ENCODE results near the gene MBLAC1.
"Not testable (repeated sequence)": the region's sequence is repeated elsewhere in the genome, so short reads cannot be mapped to it uniquely, and the experiment has no call there.

MBLAC1 gene

DNA sequence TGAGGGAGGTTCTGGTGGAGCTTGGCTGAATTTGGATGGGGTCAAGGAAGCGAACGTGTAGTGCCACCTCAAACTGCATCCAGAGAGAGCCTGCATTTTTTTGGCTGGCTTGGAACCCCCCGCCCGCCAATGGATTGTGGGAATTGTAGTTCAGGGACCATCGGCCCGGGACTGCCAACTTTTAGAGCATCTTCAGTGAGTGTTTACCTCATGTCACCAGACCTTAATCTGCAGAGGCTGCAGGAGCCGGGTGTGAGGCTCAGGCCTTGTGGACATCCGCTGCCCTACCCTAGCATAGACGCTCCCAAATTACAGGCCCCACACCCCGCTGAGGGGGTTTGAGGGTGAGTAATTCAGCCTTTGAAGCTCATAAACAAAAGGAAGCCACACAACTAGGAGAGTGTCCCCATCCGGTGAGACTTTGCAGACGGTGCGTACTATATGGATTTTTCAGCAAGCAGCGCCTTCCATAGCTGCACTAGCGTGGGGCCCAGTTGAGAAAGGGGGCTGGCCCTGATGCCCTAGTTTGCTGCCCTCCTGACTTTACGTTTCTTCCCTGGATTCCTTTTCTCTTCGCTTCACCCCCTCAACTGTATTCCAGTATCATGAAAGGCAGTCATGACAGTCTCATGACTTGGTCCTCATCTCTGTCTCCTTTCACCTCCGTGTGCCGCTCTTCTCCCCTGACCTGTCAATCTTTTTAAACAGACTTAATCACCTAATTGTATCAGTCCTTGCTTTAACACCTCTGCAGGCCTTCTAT is 6.6 kb upstream of the MBLAC1 start:
- peak overlapping the region; percentile 67 for H3K27ac ChIP-seq
- no peak for DNase-seq (ENCODE audit: low read depth, low spot score)

DNA sequence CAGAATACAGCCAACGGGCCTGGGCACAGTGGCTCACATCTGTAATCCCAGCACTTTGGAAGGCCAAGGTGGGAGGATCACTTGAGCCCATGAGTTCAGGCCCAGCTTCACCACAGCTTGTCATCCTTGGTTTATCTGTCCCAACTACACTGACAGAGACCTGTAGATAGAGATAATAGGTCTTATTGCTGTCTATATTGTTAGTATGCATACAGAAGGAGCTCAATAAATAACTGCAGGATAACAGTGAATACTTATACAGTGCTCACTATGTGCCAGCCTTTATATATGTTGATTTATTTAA is 6.1 kb upstream of the MBLAC1 start:
- no peak overlapping the region for H3K27ac ChIP-seq
- no peak for DNase-seq (ENCODE audit: low read depth, low spot score)

DNA sequence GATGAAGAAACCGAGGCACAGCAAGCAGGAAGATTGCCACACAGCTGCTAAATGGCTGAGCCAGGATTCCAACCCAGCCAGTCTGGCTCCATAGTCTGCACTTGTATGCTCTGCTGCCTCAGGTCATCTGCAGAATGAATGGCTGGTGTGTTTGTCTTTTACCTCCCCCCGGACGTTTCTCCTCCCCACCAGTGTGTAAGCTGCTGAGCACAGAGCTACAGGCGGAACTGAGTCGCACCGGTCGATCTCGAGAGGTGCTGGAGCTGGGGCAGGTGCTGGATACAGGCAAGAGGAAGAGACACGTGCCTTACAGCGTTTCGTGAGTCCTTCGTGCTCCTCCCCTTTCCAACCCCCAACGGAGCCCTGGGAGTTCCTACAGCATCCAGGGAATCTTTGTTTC is 4.7 kb upstream of the MBLAC1 start:
- DNase-seq (ENCODE audit: low read depth, low spot score), result no peak
- no peak overlapping the region for H3K27ac ChIP-seq

DNA sequence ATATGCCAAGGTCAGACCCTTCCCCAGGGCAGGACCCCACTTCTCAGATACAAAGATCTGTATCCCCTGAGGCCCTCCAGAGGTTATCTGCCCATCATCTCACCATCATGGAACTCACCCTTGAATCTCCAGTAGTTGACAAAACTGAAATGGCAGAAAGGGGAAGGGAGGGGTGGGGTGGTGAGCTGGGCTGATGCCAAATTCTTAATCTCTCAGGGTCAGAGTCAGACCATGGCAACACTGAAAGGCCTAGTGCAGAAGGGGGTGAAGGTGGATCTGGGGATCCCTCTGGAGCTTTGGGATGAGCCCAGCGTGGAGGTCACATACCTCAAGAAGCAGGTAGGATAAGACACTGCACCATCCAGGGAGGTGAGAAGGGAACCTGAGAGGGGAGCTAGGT is 4.2 kb upstream of the MBLAC1 start:
- no peak overlapping the region for H3K27ac ChIP-seq
- DNase-seq (ENCODE audit: low read depth, low spot score), result no peak

DNA sequence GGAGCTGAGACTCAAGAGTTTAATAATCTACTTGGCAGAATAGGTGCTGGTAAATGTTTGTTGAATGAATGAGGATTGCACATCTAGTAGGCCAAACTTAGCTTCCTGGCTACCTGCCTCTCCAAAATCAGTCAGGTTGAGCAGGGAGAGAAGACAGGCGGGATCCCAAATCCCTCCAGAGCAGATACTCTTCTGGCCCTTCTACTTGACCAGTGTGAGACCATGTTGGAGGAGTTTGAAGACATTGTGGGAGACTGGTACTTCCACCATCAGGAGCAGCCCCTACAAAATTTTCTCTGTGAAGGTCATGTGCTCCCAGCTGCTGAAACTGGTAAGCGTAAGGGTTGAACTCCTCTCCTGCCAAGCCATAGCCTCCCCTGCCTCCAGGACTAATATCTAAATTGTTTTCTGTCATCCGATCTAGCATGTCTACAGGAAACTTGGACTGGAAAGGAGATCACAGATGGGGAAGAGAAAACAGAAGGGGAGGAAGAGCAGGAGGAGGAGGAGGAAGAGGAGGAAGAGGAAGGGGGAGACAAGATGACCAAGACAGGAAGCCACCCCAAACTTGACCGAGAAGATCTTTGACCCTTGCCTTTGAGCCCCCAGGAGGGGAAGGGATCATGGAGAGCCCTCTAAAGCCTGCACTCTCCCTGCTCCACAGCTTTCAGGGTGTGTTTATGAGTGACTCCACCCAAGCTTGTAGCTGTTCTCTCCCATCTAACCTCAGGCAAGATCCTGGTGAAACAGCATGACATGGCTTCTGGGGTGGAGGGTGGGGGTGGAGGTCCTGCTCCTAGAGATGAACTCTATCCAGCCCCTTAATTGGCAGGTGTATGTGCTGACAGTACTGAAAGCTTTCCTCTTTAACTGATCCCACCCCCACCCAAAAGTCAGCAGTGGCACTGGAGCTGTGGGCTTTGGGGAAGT is 2.2 kb upstream of the MBLAC1 start:
- DNase-seq (ENCODE audit: low read depth, low spot score), result no peak
- no peak overlapping the region for H3K27ac ChIP-seq

DNA sequence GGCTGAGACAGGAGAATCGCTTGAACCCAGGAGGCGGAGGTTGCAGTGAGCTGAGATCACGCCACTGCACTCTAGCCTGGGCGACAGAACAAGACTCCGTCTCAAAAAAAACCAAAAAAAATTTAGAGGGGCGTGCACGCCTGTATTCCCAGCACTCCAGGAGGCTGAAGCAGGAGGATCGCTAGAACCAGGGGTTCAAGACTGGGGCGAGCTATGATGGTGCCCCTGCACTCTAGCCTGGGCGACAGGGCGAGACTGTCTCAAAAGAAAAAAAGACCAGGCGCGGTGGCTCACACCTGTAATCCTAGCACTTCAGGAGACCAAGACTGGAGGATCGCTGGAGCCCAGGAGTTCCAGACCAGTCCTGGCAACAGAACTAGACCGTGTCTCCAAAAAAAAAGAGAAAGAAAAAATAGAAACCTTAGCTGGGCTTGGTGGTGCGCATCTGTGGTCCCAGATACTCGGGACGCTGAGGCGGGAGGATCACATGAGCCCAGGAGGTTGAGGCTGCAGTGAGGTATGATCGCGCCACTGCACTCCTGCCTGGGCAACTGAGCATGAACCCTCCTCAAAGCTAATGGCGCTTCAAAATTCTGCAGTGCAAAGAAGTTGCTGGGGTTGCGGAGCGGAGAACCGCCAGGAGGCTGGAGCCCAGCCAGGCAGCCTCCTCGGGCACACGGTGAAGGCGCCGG is 382 bp upstream of the MBLAC1 start:
- DNase-seq (ENCODE audit: low read depth, low spot score), result no peak
- H3K27ac ChIP-seq, result peak overlapping the region; percentile 89

DNA sequence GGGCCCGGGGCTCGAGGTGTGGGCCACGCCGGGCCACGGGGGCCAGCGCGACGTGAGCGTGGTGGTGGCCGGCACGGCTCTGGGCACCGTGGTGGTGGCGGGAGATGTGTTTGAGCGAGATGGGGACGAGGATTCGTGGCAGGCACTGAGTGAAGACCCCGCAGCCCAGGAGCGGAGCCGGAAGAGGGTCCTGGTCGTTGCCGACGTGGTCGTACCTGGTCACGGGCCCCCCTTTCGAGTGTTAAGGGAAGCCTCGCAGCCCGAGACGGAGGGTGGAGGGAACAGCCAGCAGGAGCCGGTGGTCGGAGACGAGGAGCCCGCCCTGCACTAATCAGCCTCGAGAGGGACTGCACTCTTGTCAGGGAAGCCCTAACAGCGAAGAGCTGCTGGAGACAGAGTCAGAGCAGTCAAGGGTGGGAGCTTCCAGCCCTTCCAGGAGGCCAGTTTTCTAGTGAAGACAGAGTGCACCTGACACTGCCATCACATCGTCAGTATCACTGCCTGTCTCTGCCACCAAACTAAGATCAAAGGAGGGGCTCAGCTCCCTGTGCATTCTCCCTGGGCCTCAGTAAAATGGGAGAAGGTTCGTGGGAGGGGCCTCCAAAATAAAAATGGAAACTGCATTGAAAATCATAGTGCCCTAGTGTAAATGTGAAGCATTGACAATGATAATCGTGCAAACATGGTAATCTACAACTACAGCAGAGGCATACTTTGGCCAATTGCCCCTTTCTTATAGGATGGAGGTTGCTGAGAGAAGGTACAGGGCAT is 1.3 kb downstream of the MBLAC1 start:
- peak overlapping the region; percentile 89 for H3K27ac ChIP-seq
- DNase-seq (ENCODE audit: low read depth, low spot score), result no peak

DNA sequence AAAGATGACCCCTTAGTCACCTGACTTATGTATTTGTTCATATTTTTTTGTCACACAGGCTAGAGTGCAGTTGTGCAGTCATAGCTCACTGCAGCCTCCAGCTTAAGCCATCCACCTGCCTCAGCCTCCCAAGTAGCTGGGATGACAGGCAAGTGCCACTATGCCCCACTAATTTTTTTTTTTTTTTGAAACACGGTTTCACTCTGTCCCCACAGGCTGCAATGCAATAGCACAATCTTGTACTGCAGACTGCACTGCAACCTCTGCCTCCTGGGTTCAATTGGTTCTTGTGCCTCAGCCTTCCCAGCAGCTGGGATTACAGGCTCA is 1.8 kb downstream of the MBLAC1 start:
- no peak for DNase-seq (ENCODE audit: low read depth, low spot score)

DNA sequence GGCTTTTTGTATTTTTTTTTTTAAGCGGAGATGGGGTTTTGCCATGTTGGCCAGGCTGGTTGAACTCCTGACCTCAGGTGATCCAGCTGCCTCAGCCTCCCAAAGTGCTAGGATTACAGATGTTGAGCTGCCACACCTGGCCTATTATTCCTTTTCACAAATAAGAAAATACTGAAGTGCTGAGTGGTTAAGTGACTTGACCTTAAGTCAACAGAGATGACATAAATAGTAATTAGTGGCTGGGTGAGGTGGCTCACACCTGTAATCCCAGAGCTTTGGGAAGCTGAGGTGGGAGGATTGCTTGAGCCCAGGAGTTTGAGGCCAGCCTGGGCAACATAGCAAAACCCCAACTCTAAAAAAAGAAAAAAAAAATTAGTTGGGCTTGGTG is 3.4 kb downstream of the MBLAC1 start:
- not testable (repeated sequence) for DNase-seq (ENCODE audit: low read depth, low spot score)
- peak overlapping the region; percentile 40 for H3K27ac ChIP-seq

More for the DNA sequence above, 1.8 kb downstream of the MBLAC1 start:
- no peak overlapping the region for H3K27ac ChIP-seq

DNA sequence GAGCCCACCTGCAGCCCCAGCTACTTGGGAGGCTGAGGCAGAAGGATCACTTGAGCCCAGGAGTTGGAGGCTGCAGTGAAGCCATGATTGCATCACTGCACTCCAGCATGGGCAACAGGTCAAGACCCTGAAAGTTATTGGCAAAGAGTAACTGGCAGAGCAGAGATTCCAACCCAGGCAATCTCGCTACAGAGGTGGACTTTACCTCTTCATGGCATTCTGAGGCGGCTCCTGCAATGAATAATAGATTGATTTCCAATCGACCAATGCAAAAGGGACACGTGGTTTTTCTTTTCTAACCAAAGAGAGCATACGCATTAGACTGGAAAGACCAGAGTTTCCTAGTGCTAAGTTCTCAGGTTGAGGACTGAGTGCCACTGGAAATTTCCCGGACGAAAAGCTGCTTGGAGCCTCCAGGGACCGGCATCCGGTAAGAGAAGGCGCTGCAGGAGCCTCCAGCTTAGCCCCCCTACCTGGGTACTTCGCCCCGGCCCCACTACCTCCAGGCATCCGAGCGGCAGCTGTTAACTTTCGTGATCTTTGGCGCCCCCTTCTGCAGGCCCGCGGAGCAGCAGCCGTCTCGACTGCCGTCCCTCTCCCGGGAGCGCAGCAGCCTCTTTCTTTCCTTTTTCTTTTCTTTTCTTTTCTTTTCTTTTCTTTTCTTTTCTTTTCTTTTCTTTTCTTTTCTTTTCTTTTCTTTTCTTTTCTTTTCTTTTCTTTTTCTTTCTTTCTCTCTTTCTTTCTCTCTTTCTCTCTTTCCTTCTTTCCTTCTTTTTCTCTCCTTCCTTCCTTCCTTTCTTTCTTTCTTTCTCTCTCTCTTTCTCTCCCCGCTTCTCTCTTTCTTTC is 4.1 kb downstream of the MBLAC1 start:
- peak overlapping the region; percentile 40 for H3K27ac ChIP-seq
- no peak for DNase-seq (ENCODE audit: low read depth, low spot score)

DNA sequence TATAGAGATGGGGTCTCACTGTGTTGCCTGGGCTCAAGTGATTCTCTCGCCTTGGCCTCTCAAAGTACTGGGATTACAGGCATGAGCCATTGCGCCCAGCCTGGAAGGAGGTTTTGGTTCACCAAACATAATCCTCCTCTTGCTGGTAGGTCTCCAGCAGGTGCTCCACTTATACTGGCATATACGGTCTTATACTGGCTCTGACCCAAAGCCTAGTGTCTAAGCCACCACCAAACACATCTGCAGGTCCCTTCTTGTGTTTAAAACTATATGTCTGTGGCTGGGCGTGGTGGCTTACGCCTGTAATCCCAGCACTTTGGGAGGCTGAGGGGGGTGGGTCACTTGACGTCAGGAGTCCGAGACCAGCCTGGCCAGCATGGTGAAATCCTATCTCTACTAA is 5.4 kb downstream of the MBLAC1 start:
- no peak overlapping the region for H3K27ac ChIP-seq
- no peak for DNase-seq (ENCODE audit: low read depth, low spot score)

DNA sequence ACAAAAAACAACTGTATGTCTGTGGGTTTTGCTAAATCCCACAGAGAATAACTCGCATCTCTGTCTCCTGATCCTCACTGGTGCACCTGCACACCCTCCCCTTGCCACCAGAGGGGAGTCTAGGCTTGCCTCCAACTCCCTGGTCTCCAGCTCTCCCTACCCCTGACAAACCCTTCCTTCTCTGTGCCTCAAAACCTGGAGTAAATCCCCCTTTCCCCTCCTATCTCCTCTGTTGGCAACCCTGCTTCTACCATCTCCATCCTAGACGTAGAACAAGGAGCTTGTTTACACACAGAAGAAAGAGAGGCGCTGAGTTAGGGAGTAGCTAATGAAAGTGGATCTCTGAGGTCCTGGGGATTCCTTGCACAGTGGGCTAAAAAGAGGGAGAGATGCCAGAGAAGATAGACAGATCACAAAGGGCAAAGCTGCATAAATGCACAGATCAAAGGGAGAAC is 6.0 kb downstream of the MBLAC1 start:
- no peak for DNase-seq (ENCODE audit: low read depth, low spot score)

DNA sequence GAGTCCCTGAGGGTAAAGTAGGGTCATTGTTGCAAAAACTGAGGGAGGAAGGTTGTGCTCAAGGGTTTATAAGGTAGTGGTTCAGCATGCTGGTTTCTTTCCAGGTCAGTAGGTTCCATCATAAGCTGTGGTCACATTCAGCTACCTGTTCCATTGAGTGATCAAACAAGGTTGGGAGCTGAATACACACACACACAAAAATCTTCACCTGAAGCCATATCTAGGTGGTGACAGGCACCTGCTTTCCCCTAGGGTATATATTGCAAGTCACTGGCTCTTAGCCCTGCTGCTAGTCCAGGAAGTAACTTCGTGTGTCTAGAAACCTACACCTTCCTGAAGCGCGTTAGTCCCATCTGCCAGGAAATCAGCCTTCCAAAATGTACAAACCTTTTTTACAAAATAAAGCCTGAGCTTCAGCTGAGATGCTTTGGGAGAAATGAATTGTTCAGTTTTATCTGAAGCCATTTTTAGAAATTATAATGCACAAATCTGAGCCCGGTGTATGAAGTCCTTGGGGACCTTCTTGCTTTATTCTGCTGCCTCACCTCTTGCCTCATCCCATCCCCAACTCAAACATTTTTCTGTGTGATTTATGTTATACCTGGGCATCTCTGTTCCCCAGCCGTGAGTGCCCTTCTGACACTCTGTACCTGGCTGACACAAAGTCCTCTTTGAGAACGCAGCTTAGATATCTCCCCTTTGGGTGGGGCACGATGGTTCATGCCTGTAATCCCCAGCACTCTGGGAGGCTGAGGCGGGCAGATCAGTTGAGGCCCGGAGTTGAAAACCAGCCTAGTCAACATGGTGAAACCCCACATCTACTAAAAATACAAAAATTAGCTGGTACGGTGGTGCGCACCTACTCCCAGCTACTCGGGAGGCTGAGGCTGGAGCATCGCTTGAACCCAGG is 11.3 kb downstream of the MBLAC1 start:
- no peak overlapping the region for H3K27ac ChIP-seq
- DNase-seq (ENCODE audit: low read depth, low spot score), result no peak

More for the DNA sequence above, 6.0 kb downstream of the MBLAC1 start:
- no peak overlapping the region for H3K27ac ChIP-seq

DNA sequence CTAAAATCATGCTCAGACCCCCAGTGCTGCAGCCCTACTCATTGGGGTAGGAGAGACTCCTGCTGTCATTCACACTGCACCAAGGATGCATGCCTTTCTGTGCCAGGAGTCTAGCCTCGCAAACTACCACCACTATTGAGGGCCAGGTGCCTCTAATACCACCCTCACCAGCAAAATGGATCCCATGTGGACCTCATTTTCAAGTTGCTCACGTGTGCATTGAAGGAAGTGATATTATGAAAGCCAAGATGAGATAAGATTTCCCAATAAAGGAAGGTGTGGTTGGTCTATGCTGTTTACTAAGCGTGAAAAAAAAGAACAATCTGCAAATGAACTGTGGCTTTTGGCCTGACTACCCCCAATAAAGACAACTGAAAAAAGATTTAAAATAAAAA is 14.8 kb downstream of the MBLAC1 start:
- H3K27ac ChIP-seq, result no peak overlapping the region
- DNase-seq (ENCODE audit: low read depth, low spot score), result no peak

DNA sequence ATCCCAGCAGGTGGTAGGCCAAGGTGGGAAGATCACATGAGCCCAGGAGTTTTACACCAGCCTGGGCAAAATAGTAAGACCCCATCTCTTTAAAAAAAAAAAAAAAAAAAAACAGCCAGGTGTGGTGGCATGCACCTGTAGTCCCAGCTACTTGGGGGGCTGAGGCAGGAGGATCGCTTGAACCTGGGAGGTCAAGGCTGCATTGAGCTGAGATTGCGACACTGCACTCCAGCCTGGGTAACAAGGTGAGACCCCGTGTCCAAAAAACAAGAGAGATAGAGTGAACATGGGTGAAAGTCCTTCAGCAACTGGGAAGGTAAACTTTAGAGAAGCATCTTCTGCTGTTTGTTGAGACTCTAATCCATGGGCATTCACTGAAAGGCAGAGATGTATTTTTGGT is 15.7 kb downstream of the MBLAC1 start:
- DNase-seq (ENCODE audit: low read depth, low spot score), result no peak
- no peak overlapping the region for H3K27ac ChIP-seq

DNA sequence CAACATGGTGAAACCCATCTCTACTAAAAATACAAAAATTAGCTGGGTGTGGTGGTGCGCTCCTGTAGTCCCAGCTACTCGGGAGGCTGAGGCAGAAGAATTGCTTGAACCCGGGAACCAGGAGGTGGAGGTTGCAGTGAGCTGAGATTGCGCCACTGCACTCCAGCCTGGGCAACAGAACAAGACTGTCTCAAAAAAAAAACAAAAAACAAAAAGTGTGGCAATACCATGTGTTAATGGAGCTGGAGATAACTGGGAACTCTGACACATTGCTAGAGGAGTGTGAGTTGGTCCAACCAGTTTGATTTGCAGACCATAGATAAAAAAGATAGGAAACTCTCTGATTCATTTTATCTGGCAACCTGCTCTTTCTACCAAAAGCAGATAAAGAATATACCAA is 19.6 kb downstream of the MBLAC1 start:
- not testable (repeated sequence) for H3K27ac ChIP-seq
- DNase-seq (ENCODE audit: low read depth, low spot score), result peak; percentile 60

DNA sequence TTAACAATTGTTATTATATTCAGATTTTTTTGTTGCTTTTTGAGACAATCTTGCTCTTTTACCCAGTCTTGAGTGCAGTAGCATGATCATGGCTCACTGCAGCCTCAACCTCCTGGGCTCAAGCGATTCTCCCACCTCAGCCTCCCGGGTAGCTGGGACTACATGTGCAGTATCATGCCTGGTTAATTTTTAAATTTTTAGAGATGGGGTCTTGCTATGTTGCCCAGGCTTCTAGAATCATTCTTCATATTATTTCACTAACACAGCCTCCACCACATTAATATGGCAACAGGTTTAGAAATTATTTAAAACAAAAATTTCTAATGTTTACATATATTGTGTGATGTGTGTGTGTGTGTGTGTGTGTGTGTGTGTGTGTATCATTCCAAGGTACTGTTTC is 20.5 kb downstream of the MBLAC1 start:
- DNase-seq (ENCODE audit: low read depth, low spot score), result no peak

DNA sequence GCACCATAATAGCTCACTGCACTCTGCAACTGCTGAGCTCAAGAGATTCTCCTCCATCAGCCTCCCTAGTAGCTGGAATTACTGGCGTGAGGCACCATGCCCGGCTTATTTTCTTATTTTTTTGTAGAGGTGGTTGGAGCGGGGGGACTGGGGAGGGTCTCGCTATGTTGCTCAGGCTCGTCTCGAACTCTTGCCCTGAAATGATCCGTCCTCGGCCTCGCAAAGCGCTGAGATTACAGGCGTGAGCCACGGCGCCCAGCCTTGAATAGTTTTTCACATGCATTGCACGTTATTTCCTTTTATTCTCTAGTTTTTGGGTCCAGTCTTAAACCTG is 21.4 kb downstream of the MBLAC1 start:
- no peak for DNase-seq (ENCODE audit: low read depth, low spot score)
- peak overlapping the region; percentile 55 for H3K27ac ChIP-seq

More for the DNA sequence above, 20.5 kb downstream of the MBLAC1 start:
- no peak overlapping the region for H3K27ac ChIP-seq
